ENCODE measurements around the gene PCSK5. TPM values are rescaled to one million over a fixed set of nuclear protein-coding genes. Genes with fewer than 3 reads are reported as not detected.

Gene PCSK5
- total RNA-seq, 1 donor from 2014 or later: 8.9 TPM

GRCh38 chr9:75889577-75889976 is 896 bp upstream of the PCSK5 start:
- Mint-ChIP-seq H3K27me3 (ENCODE audit: low read depth) (no peaks in the 10 kb centered on the region), H3K4me3 (ENCODE audit: unreplicated experiment) (peak overlapping the region; percentile 81), H3K9me3 (ENCODE audit: low read depth) (no peaks in the 10 kb centered on the region), H3K4me1 (ENCODE audit: low read depth) (peaks cover 43% of the 10 kb centered on the region), H3K27ac (ENCODE audit: unreplicated experiment) (peak overlapping the region; percentile 81), H3K36me3 (ENCODE audit: low read depth) (no peaks in the 10 kb centered on the region)
- DNase-seq (ENCODE audit: low spot score): no peak
- TF ChIP-seq CTCF (IDR thresholded peaks at IDR 0.05): no peak

GRCh38 chr9:75889977-75890471 is 449 bp upstream of the PCSK5 start:
- Mint-ChIP-seq H3K27ac (ENCODE audit: unreplicated experiment) (peak overlapping the region; percentile 81), H3K27me3 (ENCODE audit: low read depth) (no peaks in the 10 kb centered on the region), H3K4me3 (ENCODE audit: unreplicated experiment) (peak overlapping the region; percentile 81), H3K4me1 (ENCODE audit: low read depth) (peaks cover 47% of the 10 kb centered on the region), H3K36me3 (ENCODE audit: low read depth) (no peaks in the 10 kb centered on the region), H3K9me3 (ENCODE audit: low read depth) (no peaks in the 10 kb centered on the region)
- DNase-seq (ENCODE audit: low spot score): no peak
- TF ChIP-seq CTCF (IDR thresholded peaks at IDR 0.05): no peak

GRCh38 chr9:75891277-75891741 is 836 bp downstream of the PCSK5 start:
- peaks cover 56% of the 10 kb centered on the region for H3K4me1 Mint-ChIP-seq (ENCODE audit: low read depth)
- TF ChIP-seq CTCF (IDR thresholded peaks at IDR 0.05): no peak
- H3K9me3 Mint-ChIP-seq (ENCODE audit: low read depth): no peaks in the 10 kb centered on the region
- H3K27me3 Mint-ChIP-seq (ENCODE audit: low read depth): no peaks in the 10 kb centered on the region
- DNase-seq (ENCODE audit: low spot score): no peak
- H3K27ac Mint-ChIP-seq (ENCODE audit: unreplicated experiment): peak overlapping the region; percentile 45
- no peaks in the 10 kb centered on the region for H3K36me3 Mint-ChIP-seq (ENCODE audit: low read depth)
- H3K4me3 Mint-ChIP-seq (ENCODE audit: unreplicated experiment): peak overlapping the region; percentile 86

GRCh38 chr9:75891771-75892215 is 1.3 kb downstream of the PCSK5 start:
- H3K27me3 Mint-ChIP-seq (ENCODE audit: low read depth): no peaks in the 10 kb centered on the region
- H3K27ac Mint-ChIP-seq (ENCODE audit: unreplicated experiment): peak overlapping the region; percentile 45
- peaks cover 60% of the 10 kb centered on the region for H3K4me1 Mint-ChIP-seq (ENCODE audit: low read depth)
- no peaks in the 10 kb centered on the region for H3K9me3 Mint-ChIP-seq (ENCODE audit: low read depth)
- H3K4me3 Mint-ChIP-seq (ENCODE audit: unreplicated experiment): peak overlapping the region; percentile 86
- no peak for DNase-seq (ENCODE audit: low spot score)
- no peak for TF ChIP-seq CTCF (IDR thresholded peaks at IDR 0.05)
- H3K36me3 Mint-ChIP-seq (ENCODE audit: low read depth): no peaks in the 10 kb centered on the region

GRCh38 chr9:75892216-75892911 is 1.9 kb downstream of the PCSK5 start:
- H3K27me3 Mint-ChIP-seq (ENCODE audit: low read depth): no peaks in the 10 kb centered on the region
- H3K9me3 Mint-ChIP-seq (ENCODE audit: low read depth): no peaks in the 10 kb centered on the region
- peak overlapping the region; percentile 86 for H3K4me3 Mint-ChIP-seq (ENCODE audit: unreplicated experiment)
- no peaks in the 10 kb centered on the region for H3K36me3 Mint-ChIP-seq (ENCODE audit: low read depth)
- no peak overlapping the region for H3K27ac Mint-ChIP-seq (ENCODE audit: unreplicated experiment)
- H3K4me1 Mint-ChIP-seq (ENCODE audit: low read depth): peaks cover 64% of the 10 kb centered on the region
- DNase-seq (ENCODE audit: low spot score): no peak
- no peak for TF ChIP-seq CTCF (IDR thresholded peaks at IDR 0.05)
